K562 (cell line): ENCODE results near the gene ZDHHC11B. TPM values are rescaled to one million over a fixed set of nuclear protein-coding genes. Genes with fewer than 3 reads are reported as not detected.
"Not testable (repeated sequence)": the region's sequence is repeated elsewhere in the genome, so short reads cannot be mapped to it uniquely, and the experiment has no call there.

Experiments used
- ATAC-seq: fragments of 200-7000 bp; cut with Tn5 transposase; 3 replicates; pipeline ENCODE4 v1.9.1; 2020; ENCODE audit warnings: moderate library complexity
- BruUV-seq: library from RNA; stranded (reverse); fragments of 400-500 nt; replicated peaks from 2 replicates; lab custom pipeline; 2021; lab: Mats Ljungman, UMichigan
- CTCF ChIA-PET: fragments of 300-600 bp; formaldehyde crosslinking; extraction: SDS; loops from one replicate; lab custom pipeline; 2021; ENCODE audit warnings: low intra/inter-chr PET ratio; lab: Yijun Ruan, JAX
- POLR2A ChIA-PET: fragments of 300-600, 350-650 bp; sonication (Branson Sonifier 250); formaldehyde crosslinking; extraction: SDS; loops from one replicate; lab custom pipeline; 2021; ENCODE audit warnings: antibody characterized with exemption, inconsistent platforms; lab: Yijun Ruan, JAX
- DNase-seq, 4 experiments: peaks; one replicate each; pipeline versions ENCODE4 v3.0.0 to v3.0.0-alpha.2; 2011 to 2018; ENCODE audit warnings: low spot score in 3 of 4, mixed read lengths in 3 of 4; ENCODE audit errors: extremely low read depth in 1 of 4
- FAIRE-seq: peaks from 2 replicates; lab custom pipeline; 2011; peaks lifted over from hg19 to GRCh38; lab: Jason Lieb, UNC
- H2AFZ ChIP-seq: 2 replicates; pipeline ENCODE4 v1.6.0; 2011; ENCODE audit warnings: low read depth, low read length, control low read depth, inconsistent platforms
- H3K27ac ChIP-seq: fragments of 200-600 bp; 3 replicates; pipeline ENCODE4 v1.8.0; 2011; ENCODE audit warnings: low read depth, mild to moderate bottlenecking, control low read depth, inconsistent platforms, low read length, moderate library complexity, mixed read lengths; ENCODE audit errors: extremely low read depth
- H3K27me3 ChIP-seq, 2 experiments: fragments of 300-600 bp in 1 of 2; 2 replicates in 1 of 2; 3 replicates in 1 of 2; pipeline versions ENCODE4 v1.6.0 to v1.8.0; 2011; ENCODE audit warnings: inconsistent platforms in 2 of 2, low read length in 2 of 2, mild to moderate bottlenecking in 1 of 2, mixed read lengths in 1 of 2, moderate library complexity in 1 of 2; ENCODE audit not compliant: control insufficient read depth in 2 of 2, insufficient read depth in 2 of 2
- H3K36me3 ChIP-seq: fragments of 300-600 bp; 3 replicates; pipeline ENCODE4 v1.8.0; 2011; ENCODE audit warnings: mild to moderate bottlenecking, low read length, inconsistent platforms; ENCODE audit not compliant: control insufficient read depth, insufficient read depth
- H3K4me1 ChIP-seq, 2 experiments: fragments of 200-600 bp in 1 of 2; replicated peaks in 1 of 2; 2 replicates in 1 of 2; 3 replicates in 1 of 2; pipeline versions ENCODE4 v1.5.1 to v1.8.0; 2011; ENCODE audit warnings: inconsistent platforms in 2 of 2, low read length in 2 of 2, mild to moderate bottlenecking in 1 of 2, mixed read lengths in 1 of 2, moderate library complexity in 1 of 2; ENCODE audit not compliant: control insufficient read depth in 2 of 2, insufficient read depth in 2 of 2
- H3K4me2 ChIP-seq: 2 replicates; pipeline ENCODE4 v1.6.1; 2011; ENCODE audit warnings: low read length, control low read depth, inconsistent platforms, mixed read lengths; ENCODE audit not compliant: insufficient read depth
- H3K4me3 ChIP-seq: fragments of 200-600 bp; sonication (generic), shearing (Covaris generic); 2 replicates; pipeline ENCODE4 v1.5.1; 2016; ENCODE audit warnings: control low read depth, inconsistent platforms
- H3K79me2 ChIP-seq: fragments of 200-600 bp; 3 replicates; pipeline ENCODE4 v1.8.0; 2011; ENCODE audit warnings: low read length, inconsistent platforms; ENCODE audit not compliant: control insufficient read depth, insufficient read depth
- H3K9ac ChIP-seq, 2 experiments: 2 replicates each; pipeline versions ENCODE4 v1.6.0 to v1.6.1; 2011; ENCODE audit warnings: low read depth in 2 of 2, low read length in 2 of 2, control low read depth in 1 of 2, inconsistent platforms in 1 of 2, mild to moderate bottlenecking in 1 of 2, mixed read lengths in 1 of 2; ENCODE audit not compliant: insufficient read depth in 1 of 2
- H3K9me1 ChIP-seq: one replicate; pipeline ENCODE4 v1.6.0; 2011; ENCODE audit warnings: inconsistent platforms, mild to moderate bottlenecking, low read length, moderate library complexity; ENCODE audit not compliant: control insufficient read depth, insufficient read depth
- H3K9me3 ChIP-seq: replicated peaks from 2 replicates; pipeline ENCODE4 v1.5.1; 2011; ENCODE audit warnings: low read depth, low read length, inconsistent platforms; ENCODE audit not compliant: control insufficient read depth, insufficient read depth
- H4K20me1 ChIP-seq: replicated peaks from 2 replicates; pipeline ENCODE4 v1.6.1; 2011; ENCODE audit warnings: low read length, inconsistent platforms, mixed read lengths; ENCODE audit not compliant: control insufficient read depth, insufficient read depth
- WGBS: fragments of 100-300 bp; shearing (Covaris generic); methylation state at CpG from one replicate; pipeline ENCODE4 v1.1.6; 2016; ENCODE audit warnings: low coverage, mixed read lengths; ENCODE audit not compliant: insufficient coverage; ENCODE audit errors: missing lambda C conversion rate; 5-methylcytosine and 5-hydroxymethylcytosine counted together
- in situ Hi-C: fragments of 300-500 bp; cut with MboI; formaldehyde crosslinking; loops from 4 replicates; pipeline ENCODE4 v1.15.0; 2018; ENCODE audit warnings: inconsistent platforms, mixed read lengths
- intact Hi-C: fragments of 100-400 bp; cut with micrococcal nuclease; formaldehyde crosslinking; loops from 2 replicates; pipeline ENCODE4 v1.14.2; 2022
- polyA plus RNA-seq, 8 experiments: library from polyadenylated mRNA; depleted of rRNA in 4 of 8; stranded (reverse) in 5 of 8; unstranded in 3 of 8; fragments of >200 nt; fragmentation: Nextera tagmentation in 2 of 8; fragmentation: Illumina TruSeq in 1 of 8; extraction: Ambion mirVana in 2 of 8; extraction: Trizol in 1 of 8; gene quantifications; 2 replicates each; pipeline versions ENCODE4 v1.2.1 to v1.2.3, GENCODE V29; 2011 to 2014; ENCODE audit warnings: inconsistent platforms in 1 of 8, missing spikeins in 1 of 8
- total RNA-seq, 7 experiments: library from RNA; depleted of rRNA in 6 of 7; stranded (reverse); fragments of >200 nt in 6 of 7; fragmentation: Illumina TruSeq in 2 of 7; extraction: Trizol in 2 of 7; gene quantifications; 2 replicates each; pipeline versions ENCODE4 v1.2.1 to v1.2.3, GENCODE V29; 2011 to 2021; ENCODE audit warnings: low replicate concordance in 1 of 7

Gene ZDHHC11B
- total and polyA plus RNA-seq, 9 of the 15 experiments (the other 6 are each of a cell fraction or from before 2014, with no cell fraction given), result 0.03 to 0.23 (median 0.15) TPM; not detected in 3

DNA sequence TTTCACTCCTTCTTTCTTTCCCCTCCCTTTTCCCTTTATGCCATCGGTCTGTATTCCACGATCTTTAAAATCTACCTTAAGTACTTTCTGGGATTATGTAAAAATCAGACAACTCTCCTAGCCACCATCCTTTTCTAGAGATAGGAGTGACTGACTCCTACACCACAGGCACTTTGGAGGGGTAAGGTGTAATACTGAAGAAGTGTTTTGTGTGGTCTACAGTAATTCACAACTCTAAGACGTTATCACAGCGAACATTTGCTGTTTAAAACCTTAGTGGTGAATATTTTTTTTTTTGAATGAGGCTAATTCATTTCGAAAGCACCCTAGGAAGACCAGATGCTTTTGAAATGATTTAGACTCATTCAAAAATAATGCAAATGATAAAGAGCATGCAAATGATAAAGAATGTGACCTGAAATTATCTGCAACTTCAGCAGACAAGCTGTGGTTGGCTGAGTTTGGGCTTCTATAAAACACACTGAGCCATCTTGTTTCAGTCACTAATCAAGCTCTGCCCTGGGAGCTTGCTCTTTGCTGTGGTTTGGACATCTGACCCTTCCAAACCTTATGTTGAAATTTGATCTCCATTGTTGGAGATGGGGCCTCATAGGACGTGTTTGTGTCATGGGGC, 14.1 kb upstream of the ZDHHC11B start:
- ATAC-seq, H2AFZ ChIP-seq, H3K27me3 ChIP-seq, H3K9me3 ChIP-seq, POLR2A ChIA-PET, H3K36me3 ChIP-seq, BruUV-seq, intact Hi-C loops, H3K27ac ChIP-seq, H3K9ac ChIP-seq, CTCF ChIA-PET, H4K20me1 ChIP-seq, FAIRE-seq, H3K4me1 ChIP-seq, DNase-seq, H3K9me1 ChIP-seq, H3K4me3 ChIP-seq, H3K79me2 ChIP-seq, H3K4me2 ChIP-seq: not testable (repeated sequence)
- in situ Hi-C loops, result loop anchor here (5.0 kb wide), 1 partner anchor 86 kb away; no protein-coding TSS in a partner anchor
- WGBS, result 0% methylated on average over 2 of the region's 6 CpGs

DNA sequence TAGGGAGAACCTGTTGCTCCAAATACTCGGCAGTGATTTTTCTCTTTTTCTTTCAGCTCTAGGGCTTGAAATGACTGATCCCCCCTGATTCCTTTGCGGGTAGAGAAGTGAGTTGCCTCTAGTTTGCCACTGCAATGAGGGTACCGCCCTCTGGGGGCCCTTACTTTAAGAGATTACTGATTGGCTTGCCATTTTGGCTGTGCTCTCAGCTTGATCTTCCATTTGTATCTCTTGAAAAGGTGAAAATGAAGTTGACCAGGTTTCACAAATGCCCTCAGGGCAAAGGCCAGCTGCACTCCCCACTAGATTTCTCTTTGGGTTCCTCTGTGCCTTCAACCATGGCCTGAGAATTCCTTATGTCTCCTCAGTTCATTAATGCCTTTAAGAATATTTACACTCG, 13.5 kb upstream of the ZDHHC11B start:
- H3K4me3 ChIP-seq, H2AFZ ChIP-seq, H3K9ac ChIP-seq, H3K9me1 ChIP-seq, H3K36me3 ChIP-seq, H3K27me3 ChIP-seq, DNase-seq, H3K9me3 ChIP-seq, H3K4me2 ChIP-seq, H3K4me1 ChIP-seq, intact Hi-C loops, FAIRE-seq, BruUV-seq, H3K27ac ChIP-seq, ATAC-seq, H4K20me1 ChIP-seq, CTCF ChIA-PET, POLR2A ChIA-PET, H3K79me2 ChIP-seq: not testable (repeated sequence)
- WGBS, result 0% methylated on average over 2 of the region's 4 CpGs
- in situ Hi-C loops, result loop anchor here (5.0 kb wide), 1 partner anchor 86 kb away; no protein-coding TSS in a partner anchor
